Left forelimb (tissue), 1 donor: ENCODE data around the gene PLPP6.

Source experiments
- DNase-seq: peaks from one replicate; pipeline ENCODE4 v3.0.0-alpha.2; 2018; ENCODE audit warnings: low spot score

The PLPP6 gene

DNA sequence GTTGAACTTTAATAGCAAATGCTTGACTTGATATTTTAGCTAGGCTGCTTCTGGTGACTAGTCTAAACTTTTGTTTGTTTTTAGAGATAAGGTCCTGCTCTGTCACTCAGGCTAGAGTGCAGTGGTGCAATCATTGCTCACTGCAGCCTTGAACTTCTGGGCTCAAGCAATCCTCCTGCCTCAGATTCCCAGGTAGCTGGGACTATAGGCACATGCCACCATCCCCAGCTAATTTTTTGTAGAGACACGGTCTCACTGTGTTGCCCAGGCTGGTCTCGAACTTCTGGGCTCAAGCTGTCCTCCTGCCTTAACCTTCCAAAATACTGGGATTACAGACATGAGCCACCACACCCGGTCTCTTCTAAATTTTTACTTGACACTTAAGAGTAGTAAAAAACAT lies 38.0 kb downstream of the PLPP6 start:
- no peak for DNase-seq

DNA sequence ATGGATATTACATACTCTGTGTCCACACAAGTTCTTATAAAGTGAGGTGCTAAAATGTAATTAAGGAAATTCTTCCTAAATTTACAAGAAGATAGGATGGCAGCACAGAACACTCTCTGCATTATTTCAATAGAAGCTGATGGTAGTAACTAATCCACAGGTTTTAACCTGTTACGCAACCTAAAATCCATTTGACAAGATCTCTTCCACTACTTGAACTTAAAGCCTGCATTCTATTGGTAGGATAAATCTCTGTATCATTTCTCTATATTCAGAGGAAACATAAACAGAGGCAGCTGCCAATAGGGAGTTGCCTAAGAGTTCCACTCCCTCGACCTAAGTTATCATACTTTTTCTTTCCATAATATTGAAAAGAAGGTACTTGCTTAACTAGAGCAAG lies 38.8 kb downstream of the PLPP6 start:
- DNase-seq = no peak

DNA sequence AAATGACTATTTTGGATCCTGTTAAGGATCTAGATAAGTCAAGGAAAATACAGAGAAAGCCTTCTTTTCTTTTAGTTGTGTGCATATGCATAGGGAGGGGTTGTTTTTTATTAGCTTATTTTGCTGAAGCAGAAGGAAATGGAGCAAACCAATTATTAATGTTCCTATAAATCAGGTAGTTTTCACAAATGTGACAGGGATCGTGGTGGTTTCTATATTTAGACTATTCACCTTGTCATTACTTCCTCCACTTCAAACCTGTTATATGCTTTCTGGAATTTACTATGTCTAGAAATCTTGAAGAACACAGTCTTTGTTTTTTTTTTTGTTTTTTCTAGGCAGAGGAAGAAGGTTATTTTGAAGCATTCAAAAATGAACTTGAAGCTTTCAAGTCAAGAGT lies 39.4 kb downstream of the PLPP6 start:
- DNase-seq = no peak

DNA sequence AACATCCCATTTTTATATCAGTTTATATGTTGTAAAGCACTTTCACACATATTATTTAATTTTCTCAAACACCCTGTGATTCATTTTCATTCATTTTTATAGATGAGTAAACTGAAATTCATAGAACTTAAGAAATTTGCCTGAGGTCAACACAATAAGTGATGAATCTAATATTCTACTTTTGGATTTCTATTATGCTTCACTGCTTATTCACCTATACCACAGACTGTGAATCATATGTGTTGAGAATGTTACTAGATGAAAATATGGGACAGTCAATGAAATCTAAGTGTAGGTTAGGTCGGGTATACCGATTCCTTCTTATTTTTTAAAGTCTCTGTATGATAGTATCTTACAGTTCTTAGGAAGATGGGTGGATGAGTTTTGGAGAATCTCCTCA lies 42.0 kb downstream of the PLPP6 start:
- DNase-seq = no peak

DNA sequence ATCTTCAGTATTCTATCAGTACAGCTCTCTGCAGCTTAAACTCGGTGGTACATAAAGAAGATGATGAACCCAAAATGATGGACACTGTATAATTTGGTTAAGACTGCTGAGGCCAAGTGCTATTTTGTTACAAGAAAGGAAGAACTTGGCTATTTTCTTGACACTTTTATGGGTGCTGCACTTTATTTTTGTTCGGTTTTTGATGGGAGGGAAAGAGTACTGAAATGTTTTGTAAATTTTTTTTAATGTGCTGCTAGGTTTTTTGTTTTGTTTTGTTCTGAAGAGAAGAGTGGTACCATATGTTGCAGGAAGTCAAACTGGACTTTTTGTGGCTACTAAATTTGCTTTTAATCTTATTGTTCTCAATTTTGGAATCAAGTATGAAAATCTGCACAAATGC lies 43.9 kb downstream of the PLPP6 start:
- no peak for DNase-seq

DNA sequence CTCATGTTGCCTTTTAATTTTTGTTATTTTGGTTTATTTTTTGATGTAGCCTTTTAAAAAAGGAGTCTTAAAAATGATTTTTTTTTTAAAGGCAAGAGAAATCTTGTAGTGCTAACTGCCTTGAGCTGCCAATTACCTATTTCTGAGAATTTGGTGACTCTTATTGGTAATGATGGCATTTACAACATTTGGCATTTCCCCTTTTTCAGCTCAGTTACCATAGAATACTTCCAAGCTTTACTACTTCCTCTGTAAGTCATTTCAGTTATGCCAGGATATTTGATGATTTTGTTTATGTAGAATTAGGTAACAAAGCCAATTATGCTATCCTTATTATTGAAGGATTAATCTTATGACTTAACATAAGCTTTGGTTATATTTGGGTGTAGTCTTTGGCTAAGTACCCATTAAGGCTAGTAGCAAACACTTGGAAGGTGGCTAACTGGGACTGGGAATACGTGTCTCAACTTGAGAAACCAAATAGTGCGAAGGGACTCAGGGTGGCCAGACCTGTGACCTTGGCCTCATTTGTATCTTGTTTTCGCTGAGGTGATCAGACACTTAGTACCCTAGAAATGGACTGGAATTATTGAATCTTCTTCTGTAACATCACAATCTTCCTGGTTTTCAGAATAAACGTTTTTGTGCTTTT lies 45.0 kb downstream of the PLPP6 start:
- no peak for DNase-seq

DNA sequence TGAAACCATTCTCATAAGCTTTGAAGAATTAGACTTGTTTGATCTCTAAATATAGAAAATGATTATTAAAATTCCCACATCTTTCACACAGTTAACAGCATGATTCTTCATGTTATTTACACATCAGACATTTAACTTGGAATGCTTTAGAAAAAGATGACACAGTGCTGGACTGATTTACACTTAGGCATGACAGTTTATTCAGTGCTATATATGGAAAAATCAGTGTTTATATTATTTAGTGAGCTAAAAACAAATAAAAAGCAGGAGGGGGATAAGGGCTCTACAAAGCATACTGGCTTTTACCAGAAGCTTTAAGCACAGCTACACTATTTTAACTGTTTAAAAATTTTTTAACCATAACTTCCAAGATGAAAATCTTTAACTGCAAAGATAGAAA lies 47.3 kb downstream of the PLPP6 start:
- DNase-seq = no peak

DNA sequence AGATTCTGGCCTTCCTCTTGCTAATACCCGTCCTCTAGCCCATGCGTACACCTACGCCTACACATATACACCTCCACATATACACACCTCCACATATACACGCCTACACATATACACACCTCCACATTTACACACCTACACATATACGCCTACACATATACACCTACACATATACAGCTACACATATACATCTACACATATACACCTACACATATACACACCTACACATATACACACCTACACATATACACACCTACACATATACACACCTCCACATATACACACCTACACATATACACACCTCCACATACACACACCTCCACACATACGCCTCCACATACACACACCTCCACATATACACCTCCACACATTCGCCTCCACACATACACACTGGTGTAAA lies 51.8 kb downstream of the PLPP6 start:
- DNase-seq = no peak

DNA sequence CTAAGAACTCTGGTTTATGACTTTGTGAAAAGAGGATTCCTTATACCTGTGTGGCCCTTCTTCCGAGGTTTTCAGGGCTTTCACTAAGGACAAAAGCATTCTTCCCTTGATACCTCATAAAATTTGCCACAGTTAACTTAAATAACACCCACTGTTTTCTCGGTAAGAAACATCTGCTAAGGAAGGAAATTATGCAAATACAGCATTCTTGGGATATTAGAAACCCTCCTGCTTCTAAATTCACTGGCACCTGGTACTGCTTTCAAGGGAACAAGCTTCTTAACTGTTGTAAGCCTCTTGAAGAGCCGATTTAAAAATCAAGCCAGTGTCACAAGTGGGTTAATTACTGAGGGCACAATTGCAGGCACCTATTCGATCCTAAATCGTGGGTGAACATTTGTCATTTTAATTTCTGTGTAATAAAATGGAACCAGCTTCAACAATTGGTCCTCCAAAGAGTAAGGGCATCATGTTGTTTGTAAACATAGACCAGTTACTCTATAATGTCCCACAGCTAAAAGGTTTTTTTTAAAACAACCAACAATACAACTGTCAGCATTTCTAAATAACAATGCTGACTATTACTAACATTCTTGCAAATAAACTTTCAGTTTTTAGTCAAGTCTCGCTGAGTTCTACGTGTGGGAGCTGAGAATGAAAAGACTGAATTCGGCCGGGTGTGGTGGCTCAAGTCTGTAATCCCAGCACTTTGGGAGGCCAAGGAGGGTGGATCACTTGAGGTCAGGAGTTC lies 52.3 kb downstream of the PLPP6 start:
- no peak for DNase-seq
